ENCODE data around the gene CITED2.

Gene CITED2

GRCh38 chr6:139369068-139369467 lies 5.4 kb downstream of the CITED2 start:
- H3K36me3 ChIP-seq (ENCODE audit: control insufficient read depth in 2 of 2, insufficient read depth in 1 of 2, low read length in 2 of 2): peaks cover 0 to 25% of the 10 kb centered on the region in 2 experiments; a peak in 1 of 3 replicates
- no peaks in the 10 kb centered on the region for H3K9me3 ChIP-seq (ENCODE audit: control insufficient read depth, insufficient read depth, low read depth, low read length)
- POLR2A ChIA-PET: interaction anchor here (1.0 to 8.1 kb wide), 7 partner anchors 19 to 1075 kb away, joined by 3 to 141 read pairs (median 3); no protein-coding TSS in a partner anchor
- H3K4me1 ChIP-seq (ENCODE audit: control insufficient read depth, insufficient read depth, low read length): peaks cover 34% of the 10 kb centered on the region
- H3K27ac ChIP-seq (ENCODE audit: extremely low read depth, low read depth, low read length): no peak overlapping the region
- TF ChIP-seq ZBTB44 (tag by site-specific recombination; IDR thresholded peaks at IDR 0.05) (0 out of 2 replicates have a peak, but pooled peaks have one; percentile 20), ZNF248 (tag by site-specific recombination; IDR thresholded peaks at IDR 0.05) (no peak)
- H3K4me3 ChIP-seq (ENCODE audit: low read depth, low read length): no peak overlapping the region
- CTCF ChIA-PET: interaction anchor here (0.6 to 2.2 kb wide), 27 partner anchors 9 to 1072 kb away, joined by 3 to 10 read pairs (median 4); no protein-coding TSS in a partner anchor

- H3K4me1 ChIP-seq (ENCODE audit: control insufficient read depth, insufficient read depth, low read length): peaks cover 34% of the 10 kb centered on the region
- ChIA-PET CTCF (interaction anchor here (0.6 to 1.2 kb wide), 2 partner anchors 149 to 539 kb away, joined by 3 to 8 read pairs; no protein-coding TSS in a partner anchor), POLR2A (no interaction called here)
- no peak overlapping the region for H3K4me3 ChIP-seq (ENCODE audit: low read depth, low read length)
- TF ChIP-seq PRDM10 (tag by site-specific recombination; IDR thresholded peaks at IDR 0.05): peak; percentile 54; the same call in 1 of the 2 replicates
- no peak for TF ChIP-seq ZNF549 (tag by site-specific recombination; IDR thresholded peaks at IDR 0.05)
- no peaks in the 10 kb centered on the region for H3K9me3 ChIP-seq (ENCODE audit: control insufficient read depth, insufficient read depth, low read depth, low read length)
- peaks cover 0 to 23% of the 10 kb centered on the region in 2 experiments; a peak in 1 of 3 replicates for H3K36me3 ChIP-seq (ENCODE audit: control insufficient read depth in 2 of 2, insufficient read depth in 1 of 2, low read length in 2 of 2)
- no peak overlapping the region for H3K27ac ChIP-seq (ENCODE audit: extremely low read depth, low read depth, low read length)
These were observed 5.8 kb downstream of the CITED2 start for GRCh38 chr6:139368661-139369060.

GRCh38 chr6:139367810-139368351 lies 6.6 kb downstream of the CITED2 start:
- Histone ChIP-seq H3K9me3 (ENCODE audit: control insufficient read depth, insufficient read depth, low read depth, low read length) (no peaks in the 10 kb centered on the region), H3K27ac (ENCODE audit: extremely low read depth, low read depth, low read length) (no peak overlapping the region), H3K36me3 (ENCODE audit: control insufficient read depth in 2 of 2, insufficient read depth in 1 of 2, low read length in 2 of 2) (peaks cover 0 to 15% of the 10 kb centered on the region in 2 experiments; a peak in 1 of 3 replicates), H3K4me1 (ENCODE audit: control insufficient read depth, insufficient read depth, low read length) (peaks cover 34% of the 10 kb centered on the region), H3K4me3 (ENCODE audit: low read depth, low read length) (no peak overlapping the region)
- ChIA-PET POLR2A (no interaction called here), CTCF (interaction anchor here (0.6 to 1.2 kb wide), 3 partner anchors 147 to 540 kb away, joined by 3 to 10 read pairs (median 8); no protein-coding TSS in a partner anchor)
- TF ChIP-seq FEZF1 (tag by site-specific recombination; IDR thresholded peaks at IDR 0.05) (0 out of 2 replicates have a peak, but pooled peaks have one; percentile 15), ZNF544 (tag by site-specific recombination; IDR thresholded peaks at IDR 0.05) (no peak), HIC1 (tag by site-specific recombination; IDR thresholded peaks at IDR 0.05) (no peak), TRIM28 (IDR thresholded peaks at IDR 0.05; ENCODE audit: borderline replicate concordance, low read length) (peak; percentile 73; the same call in 1 of the 2 replicates), HOXD13 (CRISPR knock-in tag; IDR thresholded peaks at IDR 0.05; ENCODE audit: borderline replicate concordance) (no peak), ZBTB26 (tag by site-specific recombination; optimal IDR thresholded peaks at IDR 0.05) (no peak), ZNF2 (tag by site-specific recombination; IDR thresholded peaks at IDR 0.05) (no peak)
